Urinary bladder (tissue), 4 donors: ENCODE measurements around the gene SMIM28. TPM values are rescaled to one million over a fixed set of nuclear protein-coding genes. Genes with fewer than 3 reads are reported as not detected.
"Not testable (repeated sequence)": the region's sequence is repeated elsewhere in the genome, so short reads cannot be mapped to it uniquely, and the experiment has no call there.

Experiments used
- DNase-seq: peaks from one replicate; pipeline ENCODE4 v3.0.0-alpha.2; 2015; ENCODE audit errors: extremely low spot score
- H3K27ac ChIP-seq: one replicate; pipeline ENCODE4 v1.5.1; 2013; ENCODE audit warnings: low read depth, mild to moderate bottlenecking, moderate library complexity
- H3K36me3 ChIP-seq: one replicate; pipeline ENCODE4 v1.6.1; 2013; ENCODE audit warnings: mild to moderate bottlenecking, moderate library complexity; ENCODE audit not compliant: insufficient read depth
- H3K4me1 ChIP-seq: one replicate; pipeline ENCODE4 v1.6.1; 2013; ENCODE audit warnings: mild to moderate bottlenecking, moderate library complexity; ENCODE audit not compliant: insufficient read depth
- H3K4me3 ChIP-seq: one replicate; pipeline ENCODE4 v1.5.1; 2013; ENCODE audit warnings: low read depth, low read length
- WGBS: extraction: QIAGEN DNeasy Blood & Tissue Kit; methylation state at CpG from one replicate; pipeline ENCODE4 v1.1.7; 2013; 5-methylcytosine and 5-hydroxymethylcytosine counted together
- polyA plus RNA-seq: library from polyadenylated mRNA; stranded (reverse); fragments of 200-250 nt; gene quantifications from one replicate; pipeline ENCODE4 v1.2.3, GENCODE V29; 2013
- total RNA-seq: library from RNA; depleted of rRNA; stranded (reverse); fragments of >200 nt; gene quantifications from one replicate; pipeline ENCODE4 v1.2.3, GENCODE V29; 2014
- donor health status: healthy with polysubstance abuse.
- donor health status: healthy.

SMIM28 gene
- total and polyA plus RNA-seq, 2 donors = not detected

GRCh38 chr6:138347864-138348263, 29.8 kb upstream of the SMIM28 start:
- no peak for DNase-seq
- Histone ChIP-seq H3K4me3 (no peak overlapping the region), H3K27ac (no peak overlapping the region), H3K36me3 (no peaks in the 10 kb centered on the region), H3K4me1 (no peaks in the 10 kb centered on the region)
- WGBS = 68% methylated on average over 2 of the region's 2 CpGs

- Histone ChIP-seq H3K4me1 (no peaks in the 10 kb centered on the region), H3K27ac (no peak overlapping the region), H3K4me3 (no peak overlapping the region), H3K36me3 (no peaks in the 10 kb centered on the region)
- 81% methylated on average over 3 of the region's 3 CpGs for WGBS
- DNase-seq = no peak
Observed at GRCh38 chr6:138349891-138350290, 27.8 kb upstream of the SMIM28 start.

GRCh38 chr6:138357928-138358327, 19.8 kb upstream of the SMIM28 start:
- H3K4me1 ChIP-seq = no peaks in the 10 kb centered on the region
- WGBS = 82% methylated on average over 1 of the region's 1 CpG
- H3K27ac ChIP-seq = no peak overlapping the region
- no peak overlapping the region for H3K4me3 ChIP-seq
- H3K36me3 ChIP-seq = no peaks in the 10 kb centered on the region
- DNase-seq = no peak

GRCh38 chr6:138368684-138369083, 9.0 kb upstream of the SMIM28 start:
- H3K27ac ChIP-seq, H3K4me1 ChIP-seq, H3K4me3 ChIP-seq, DNase-seq, H3K36me3 ChIP-seq: not testable (repeated sequence)
- WGBS = 94% methylated on average over 8 of the region's 8 CpGs

- 74% methylated on average over 9 of the region's 9 CpGs for WGBS
- Histone ChIP-seq H3K27ac (no peak overlapping the region), H3K4me3 (no peak overlapping the region), H3K4me1 (no peaks in the 10 kb centered on the region), H3K36me3 (no peaks in the 10 kb centered on the region)
- no peak for DNase-seq
Observed at GRCh38 chr6:138370631-138371451, 6.9 kb upstream of the SMIM28 start.

- WGBS = 57% methylated on average over 3 of the region's 3 CpGs
- Histone ChIP-seq H3K36me3 (no peaks in the 10 kb centered on the region), H3K27ac (no peak overlapping the region), H3K4me1 (no peaks in the 10 kb centered on the region), H3K4me3 (no peak overlapping the region)
- no peak for DNase-seq
Observed at GRCh38 chr6:138371452-138371711, 6.3 kb upstream of the SMIM28 start.

GRCh38 chr6:138371720-138372119, 6.0 kb upstream of the SMIM28 start:
- no peak for DNase-seq
- Histone ChIP-seq H3K27ac (no peak overlapping the region), H3K4me3 (no peak overlapping the region), H3K36me3 (no peaks in the 10 kb centered on the region), H3K4me1 (no peaks in the 10 kb centered on the region)
- 16% methylated on average over 3 of the region's 3 CpGs for WGBS

- Histone ChIP-seq H3K4me3 (no peak overlapping the region), H3K4me1 (no peaks in the 10 kb centered on the region), H3K27ac (no peak overlapping the region), H3K36me3 (no peaks in the 10 kb centered on the region)
- DNase-seq = no peak
Observed at GRCh38 chr6:138372711-138373463, 4.8 kb upstream of the SMIM28 start.

- no peak for DNase-seq
- Histone ChIP-seq H3K4me3 (no peak overlapping the region), H3K36me3 (no peaks in the 10 kb centered on the region), H3K27ac (no peak overlapping the region), H3K4me1 (no peaks in the 10 kb centered on the region)
Observed at GRCh38 chr6:138374230-138374629, 3.5 kb upstream of the SMIM28 start.

GRCh38 chr6:138374815-138375214, 2.9 kb upstream of the SMIM28 start:
- Histone ChIP-seq H3K27ac (no peak overlapping the region), H3K36me3 (no peaks in the 10 kb centered on the region), H3K4me3 (no peak overlapping the region), H3K4me1 (no peaks in the 10 kb centered on the region)
- WGBS = 95% methylated on average over 2 of the region's 2 CpGs
- no peak for DNase-seq

- Histone ChIP-seq H3K4me1 (no peaks in the 10 kb centered on the region), H3K4me3 (no peak overlapping the region), H3K36me3 (no peaks in the 10 kb centered on the region), H3K27ac (no peak overlapping the region)
- DNase-seq = no peak
Observed at GRCh38 chr6:138377042-138377441, 663 bp upstream of the SMIM28 start.

GRCh38 chr6:138378463-138378862, 758 bp downstream of the SMIM28 start:
- DNase-seq = no peak
- Histone ChIP-seq H3K27ac (no peak overlapping the region), H3K36me3 (no peaks in the 10 kb centered on the region), H3K4me1 (no peaks in the 10 kb centered on the region), H3K4me3 (no peak overlapping the region)
- WGBS = 56% methylated on average over 4 of the region's 4 CpGs

GRCh38 chr6:138382498-138383265, 5.0 kb downstream of the SMIM28 start:
- no peak for DNase-seq
- no peaks in the 10 kb centered on the region for H3K36me3 ChIP-seq
- no peaks in the 10 kb centered on the region for H3K4me1 ChIP-seq
- WGBS = 81% methylated on average over 8 of the region's 8 CpGs
- no peak overlapping the region for H3K4me3 ChIP-seq
- no peak overlapping the region for H3K27ac ChIP-seq

GRCh38 chr6:138383776-138384175, 6.1 kb downstream of the SMIM28 start:
- Histone ChIP-seq H3K36me3 (no peaks in the 10 kb centered on the region), H3K27ac (no peak overlapping the region), H3K4me3 (no peak overlapping the region), H3K4me1 (no peaks in the 10 kb centered on the region)
- DNase-seq = no peak
- WGBS = 54% methylated on average over 3 of the region's 3 CpGs
